Keratinocyte (primary cell): ENCODE measurements around the gene ARID5A.

ENCODE experiments used
- EZH2 ChIP-seq: IDR thresholded peaks from one replicate; pipeline ENCODE4 v1.6.1; 2012; ENCODE audit warnings: inconsistent platforms, mild to moderate bottlenecking, low read length, moderate library complexity
- TF ChIP-seq, protein P1 (sequence below), 3 experiments: IDR thresholded peaks in 1 of 3; conservative IDR thresholded peaks in 1 of 3; optimal IDR thresholded peaks in 1 of 3; 2 replicates in 2 of 3; 3 replicates in 1 of 3; pipeline versions ENCODE3 to v1.5.1; 2011; ENCODE audit warnings: low read length in 3 of 3, mild to moderate bottlenecking in 3 of 3, moderate library complexity in 2 of 3, control low read depth in 1 of 3, inconsistent platforms in 1 of 3; ENCODE audit not compliant: insufficient read depth in 2 of 3; ENCODE audit errors: extremely low read depth in 1 of 3

DNA sequence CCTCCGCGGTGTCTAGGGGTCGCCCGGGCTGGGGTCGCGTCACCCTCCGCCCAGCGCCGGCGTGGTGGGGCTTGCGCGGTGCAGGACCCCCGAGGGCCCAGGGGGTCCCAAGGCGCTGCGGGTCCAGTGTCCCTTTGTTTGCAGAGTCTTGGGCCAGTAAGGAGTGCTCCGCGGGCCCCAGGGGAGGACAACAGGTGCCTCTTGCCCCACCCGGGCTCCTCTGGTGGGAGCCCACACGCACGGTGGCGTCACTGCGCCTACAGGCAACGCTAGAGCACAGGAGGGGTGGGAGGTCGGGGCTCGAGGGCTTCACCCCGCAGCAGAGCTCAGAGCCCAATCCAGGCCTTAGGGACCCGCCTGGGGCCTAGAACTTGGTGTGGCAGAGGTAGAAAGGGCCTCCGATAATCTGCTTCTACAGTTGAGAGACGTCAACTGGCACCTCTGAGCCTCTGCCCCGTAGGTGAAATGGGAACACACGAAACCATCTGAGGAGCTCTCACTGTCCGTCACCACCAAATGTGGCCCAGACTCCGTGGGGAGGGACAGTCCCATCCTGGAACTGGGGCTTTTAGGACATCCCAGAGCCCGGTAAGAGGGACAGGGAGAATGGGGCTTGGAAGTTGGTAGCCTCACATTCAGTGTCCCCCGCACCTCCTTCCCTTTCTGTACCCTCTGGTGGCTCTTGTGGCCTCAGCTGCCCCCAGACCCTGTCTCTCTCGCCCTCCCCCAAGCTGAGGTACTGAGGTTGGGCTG, 1.4 kb downstream of the ARID5A start:
- TF ChIP-seq, protein P1, sequence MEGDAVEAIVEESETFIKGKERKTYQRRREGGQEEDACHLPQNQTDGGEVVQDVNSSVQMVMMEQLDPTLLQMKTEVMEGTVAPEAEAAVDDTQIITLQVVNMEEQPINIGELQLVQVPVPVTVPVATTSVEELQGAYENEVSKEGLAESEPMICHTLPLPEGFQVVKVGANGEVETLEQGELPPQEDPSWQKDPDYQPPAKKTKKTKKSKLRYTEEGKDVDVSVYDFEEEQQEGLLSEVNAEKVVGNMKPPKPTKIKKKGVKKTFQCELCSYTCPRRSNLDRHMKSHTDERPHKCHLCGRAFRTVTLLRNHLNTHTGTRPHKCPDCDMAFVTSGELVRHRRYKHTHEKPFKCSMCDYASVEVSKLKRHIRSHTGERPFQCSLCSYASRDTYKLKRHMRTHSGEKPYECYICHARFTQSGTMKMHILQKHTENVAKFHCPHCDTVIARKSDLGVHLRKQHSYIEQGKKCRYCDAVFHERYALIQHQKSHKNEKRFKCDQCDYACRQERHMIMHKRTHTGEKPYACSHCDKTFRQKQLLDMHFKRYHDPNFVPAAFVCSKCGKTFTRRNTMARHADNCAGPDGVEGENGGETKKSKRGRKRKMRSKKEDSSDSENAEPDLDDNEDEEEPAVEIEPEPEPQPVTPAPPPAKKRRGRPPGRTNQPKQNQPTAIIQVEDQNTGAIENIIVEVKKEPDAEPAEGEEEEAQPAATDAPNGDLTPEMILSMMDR (optimal IDR thresholded peaks at IDR 0.05 in 1 of 3, IDR thresholded peaks at IDR 0.05 in 1 of 3, conservative IDR thresholded peaks at IDR 0.05 in 1 of 3; ENCODE audit: extremely low read depth in 1 of 3, insufficient read depth in 2 of 3, low read length in 3 of 3) = no peak
- no peak for TF ChIP-seq EZH2
